Measurements from ENCODE around the gene KLHL33.
"Not testable (repeated sequence)": the region's sequence is repeated elsewhere in the genome, so short reads cannot be mapped to it uniquely, and the experiment has no call there.

KLHL33 gene

GRCh38 chr14:20435582-20436362 is at the start of gene KLHL33:
KLHL33 (minus strand) TSS chr14:20436166; CDS start chr14:20435811, 355 bp downstream.
- no peak for DNase-seq

GRCh38 chr14:20482382-20482781 is 46.4 kb upstream of the KLHL33 start:
- no peak for DNase-seq

- no peak for DNase-seq
These were observed 42.9 kb upstream of the KLHL33 start for GRCh38 chr14:20478894-20479293.

GRCh38 chr14:20477211-20477876 is 41.4 kb upstream of the KLHL33 start:
- DNase-seq: peak; percentile 84

GRCh38 chr14:20476776-20477175 is 40.8 kb upstream of the KLHL33 start:
- DNase-seq: no peak

- DNase-seq: no peak
These were observed 36.7 kb upstream of the KLHL33 start for GRCh38 chr14:20472536-20473169.

- DNase-seq: peak; percentile 55
These were observed 34.6 kb upstream of the KLHL33 start for GRCh38 chr14:20470603-20470901.

GRCh38 chr14:20469890-20470602 is 34.1 kb upstream of the KLHL33 start:
- DNase-seq: peak; percentile 79

- DNase-seq: peak; percentile 96
These were observed 33.4 kb upstream of the KLHL33 start, which contains the start of gene PNP for GRCh38 chr14:20469242-20469889. PNP (plus strand) TSS chr14:20469406; CDS start chr14:20469525, 119 bp downstream.

GRCh38 chr14:20468764-20469241 is 32.8 kb upstream of the KLHL33 start:
- no peak for DNase-seq

- DNase-seq: peak; percentile 100
These were observed 25.5 kb upstream of the KLHL33 start, which contains the start of gene PIP4P1 for GRCh38 chr14:20461225-20462141. PIP4P1 (minus strand) TSS chr14:20461434; CDS start chr14:20461325, 109 bp downstream.

GRCh38 chr14:20460458-20461224 is 24.7 kb upstream of the KLHL33 start:
- DNase-seq: peak; percentile 62

GRCh38 chr14:20458031-20458789 is 22.2 kb upstream of the KLHL33 start:
- no peak for DNase-seq

- no peak for DNase-seq
These were observed 21.0 kb upstream of the KLHL33 start for GRCh38 chr14:20456971-20457370.

- DNase-seq: no peak
These were observed 19.7 kb upstream of the KLHL33 start for GRCh38 chr14:20455355-20456300.

GRCh38 chr14:20454516-20455354 is 18.8 kb upstream of the KLHL33 start, which contains the start of the genes APEX1 and OSGEP:
APEX1 (plus strand) TSS chr14:20455226; CDS start chr14:20455646, 420 bp downstream.
OSGEP (minus strand) TSS chr14:20454812; CDS start chr14:20454683, 129 bp downstream.
- peak; percentile 99 for DNase-seq

GRCh38 chr14:20452831-20453230 is 16.9 kb upstream of the KLHL33 start:
- not testable (repeated sequence) for DNase-seq

Measured in islet precursor cell (in vitro differentiated cells).